NCI-H226 (cell line): ENCODE results near the gene RHOT1.
"Not testable (repeated sequence)": the region's sequence is repeated elsewhere in the genome, so short reads cannot be mapped to it uniquely, and the experiment has no call there.

Experiments used
- DNase-seq: peaks from one replicate; pipeline ENCODE4 v3.0.0-alpha.2; 2015

The RHOT1 gene

GRCh38 chr17:32160526-32160925, 18.2 kb downstream of the RHOT1 start:
- DNase-seq, result no peak

- DNase-seq, result no peak
Observed at GRCh38 chr17:32161029-32161428, 18.7 kb downstream of the RHOT1 start.

GRCh38 chr17:32161506-32162365, 19.4 kb downstream of the RHOT1 start:
- peak; percentile 90 for DNase-seq

- no peak for DNase-seq
Observed at GRCh38 chr17:32174889-32175288, 32.6 kb downstream of the RHOT1 start.

- DNase-seq, result not testable (repeated sequence)
Observed at GRCh38 chr17:32178679-32179078, 36.4 kb downstream of the RHOT1 start.

- DNase-seq, result not testable (repeated sequence)
Observed at GRCh38 chr17:32179103-32179502, 36.8 kb downstream of the RHOT1 start.

GRCh38 chr17:32179526-32179925, 37.2 kb downstream of the RHOT1 start:
- DNase-seq, result not testable (repeated sequence)

GRCh38 chr17:32180262-32180661, 38.0 kb downstream of the RHOT1 start:
- not testable (repeated sequence) for DNase-seq

- DNase-seq, result no peak
Observed at GRCh38 chr17:32185875-32186274, 43.6 kb downstream of the RHOT1 start.

- DNase-seq, result no peak
Observed at GRCh38 chr17:32187271-32187670, 45.0 kb downstream of the RHOT1 start.

GRCh38 chr17:32189343-32189742, 47.0 kb downstream of the RHOT1 start:
- no peak for DNase-seq

- no peak for DNase-seq
Observed at GRCh38 chr17:32191306-32191705, 49.0 kb downstream of the RHOT1 start.

- DNase-seq, result no peak
Observed at GRCh38 chr17:32192379-32192778, 50.1 kb downstream of the RHOT1 start.

GRCh38 chr17:32197987-32198386, 55.7 kb downstream of the RHOT1 start:
- no peak for DNase-seq

- DNase-seq, result peak; percentile 42
Observed at GRCh38 chr17:32206861-32207260, 64.6 kb downstream of the RHOT1 start.

GRCh38 chr17:32208436-32208835, 66.1 kb downstream of the RHOT1 start:
- DNase-seq, result no peak

- no peak for DNase-seq
Observed at GRCh38 chr17:32209608-32210007, 67.3 kb downstream of the RHOT1 start.

- DNase-seq, result no peak
Observed at GRCh38 chr17:32211671-32212070, 69.4 kb downstream of the RHOT1 start.

GRCh38 chr17:32215696-32216095, 73.4 kb downstream of the RHOT1 start:
- DNase-seq, result no peak

- peak; percentile 52 for DNase-seq
Observed at GRCh38 chr17:32222621-32223020, 80.3 kb downstream of the RHOT1 start.

GRCh38 chr17:32223703-32224102, 81.4 kb downstream of the RHOT1 start:
- no peak for DNase-seq

GRCh38 chr17:32226886-32227285, 84.6 kb downstream of the RHOT1 start:
- DNase-seq, result no peak

- no peak for DNase-seq
Observed at GRCh38 chr17:32227910-32228309, 85.6 kb downstream of the RHOT1 start.

GRCh38 chr17:32235588-32235987, 93.3 kb downstream of the RHOT1 start:
- no peak for DNase-seq

GRCh38 chr17:32239456-32239855, 97.2 kb downstream of the RHOT1 start:
- DNase-seq, result no peak
